ENCODE measurements around the gene TMEM167B.

- TF ChIP-seq CTCF (IDR thresholded peaks at IDR 0.05 in 4 of 5, conservative IDR thresholded peaks at IDR 0.05 in 1 of 5), result no peak
- TF ChIP-seq POLR2A (IDR thresholded peaks at IDR 0.05), result no peak
Measured at GRCh38 chr1:109045595-109045994, 45.0 kb upstream of the TMEM167B start.
